Measurements from ENCODE around the gene ATG5. TPM values are rescaled to one million over a fixed set of nuclear protein-coding genes. Genes with fewer than 3 reads are reported as not detected.

ATG5 gene
- total RNA-seq, 2 donors from 2014 or later = 42.1 to 48.0 TPM

GRCh38 chr6:106281661-106282060, 43.9 kb downstream of the ATG5 start:
- no peaks in the 10 kb centered on the region for H3K4me1 ChIP-seq
- H3K27ac ChIP-seq = no peak overlapping the region
- H3K27me3 ChIP-seq = no peaks in the 10 kb centered on the region
- H3K36me3 ChIP-seq = no peaks in the 10 kb centered on the region
- H3K9me3 ChIP-seq = no peaks in the 10 kb centered on the region
- H3K4me3 ChIP-seq = no peak overlapping the region
- no peak for DNase-seq
- intact Hi-C loops (cut with DNase I) = no loop called here
- no peak overlapping the region for H3K9ac ChIP-seq (ENCODE audit: low read depth in 2 of 2, low read length in 2 of 2)
- TF ChIP-seq CTCF (IDR thresholded peaks at IDR 0.05) = no peak

GRCh38 chr6:106281088-106281487, 44.5 kb downstream of the ATG5 start:
- DNase-seq = no peak

GRCh38 chr6:106279179-106279578, 46.4 kb downstream of the ATG5 start:
- intact Hi-C loops (cut with DNase I) = no loop called here
- no peak overlapping the region for H3K9ac ChIP-seq (ENCODE audit: low read depth in 2 of 2, low read length in 2 of 2)
- no peaks in the 10 kb centered on the region for H3K9me3 ChIP-seq
- H3K27ac ChIP-seq = no peak overlapping the region
- H3K4me3 ChIP-seq = no peak overlapping the region
- H3K27me3 ChIP-seq = no peaks in the 10 kb centered on the region
- H3K36me3 ChIP-seq = no peaks in the 10 kb centered on the region
- DNase-seq = no peak
- H3K4me1 ChIP-seq = no peaks in the 10 kb centered on the region
- TF ChIP-seq CTCF (IDR thresholded peaks at IDR 0.05) = no peak

More at GRCh38 chr6:106281088-106281487, 44.5 kb downstream of the ATG5 start:
- Histone ChIP-seq H3K27me3 (no peaks in the 10 kb centered on the region), H3K4me1 (no peaks in the 10 kb centered on the region), H3K36me3 (no peaks in the 10 kb centered on the region), H3K9me3 (no peaks in the 10 kb centered on the region), H3K4me3 (no peak overlapping the region), H3K9ac (ENCODE audit: low read depth in 2 of 2, low read length in 2 of 2) (no peak overlapping the region), H3K27ac (no peak overlapping the region)
- intact Hi-C loops (cut with DNase I) = no loop called here
- TF ChIP-seq CTCF (IDR thresholded peaks at IDR 0.05) = no peak

- no peak overlapping the region for H3K4me3 ChIP-seq
- no peaks in the 10 kb centered on the region for H3K36me3 ChIP-seq
- intact Hi-C loops (cut with DNase I) = no loop called here
- DNase-seq = no peak
- no peaks in the 10 kb centered on the region for H3K4me1 ChIP-seq
- H3K9me3 ChIP-seq = no peaks in the 10 kb centered on the region
- H3K27ac ChIP-seq = no peak overlapping the region
- H3K27me3 ChIP-seq = no peaks in the 10 kb centered on the region
- H3K9ac ChIP-seq (ENCODE audit: low read depth in 2 of 2, low read length in 2 of 2) = no peak overlapping the region
- TF ChIP-seq CTCF (IDR thresholded peaks at IDR 0.05) = no peak
These were observed 49.9 kb downstream of the ATG5 start for GRCh38 chr6:106275692-106276091.

- TF ChIP-seq CTCF (IDR thresholded peaks at IDR 0.05) = no peak
- no peak overlapping the region for H3K9ac ChIP-seq (ENCODE audit: low read depth in 2 of 2, low read length in 2 of 2)
- no peak for DNase-seq
- no peaks in the 10 kb centered on the region for H3K36me3 ChIP-seq
- no peaks in the 10 kb centered on the region for H3K4me1 ChIP-seq
- intact Hi-C loops (cut with DNase I) = no loop called here
- H3K27ac ChIP-seq = no peak overlapping the region
- no peak overlapping the region for H3K4me3 ChIP-seq
- H3K27me3 ChIP-seq = no peaks in the 10 kb centered on the region
- no peaks in the 10 kb centered on the region for H3K9me3 ChIP-seq
These were observed 52.5 kb downstream of the ATG5 start for GRCh38 chr6:106273087-106273486.

- intact Hi-C loops (cut with DNase I) = no loop called here
- DNase-seq = no peak
These were observed 53.3 kb downstream of the ATG5 start for GRCh38 chr6:106272287-106272686.

More at GRCh38 chr6:106272287-106272686, 53.3 kb downstream of the ATG5 start:
- Histone ChIP-seq H3K4me3 (no peak overlapping the region), H3K9me3 (no peaks in the 10 kb centered on the region), H3K27me3 (no peaks in the 10 kb centered on the region), H3K4me1 (no peaks in the 10 kb centered on the region), H3K9ac (ENCODE audit: low read depth in 2 of 2, low read length in 2 of 2) (no peak overlapping the region), H3K36me3 (no peaks in the 10 kb centered on the region), H3K27ac (no peak overlapping the region)
- TF ChIP-seq CTCF (IDR thresholded peaks at IDR 0.05) = no peak

Data from colonic mucosa (tissue), 4 donors.